Astrocyte (in vitro differentiated cells and primary cell): ENCODE results near the gene FRMD6. TPM values are rescaled to one million over a fixed set of nuclear protein-coding genes. Genes with fewer than 3 reads are reported as not detected.

ENCODE experiments used
- DNase-seq: peaks from one replicate; pipeline ENCODE4 v3.0.0-alpha.2; 2010; ENCODE audit warnings: low read depth
- FAIRE-seq: peaks from 2 replicates; lab custom pipeline; 2011; peaks lifted over from hg19 to GRCh38; lab: Jason Lieb, UNC
- H2AFZ ChIP-seq: 2 replicates; pipeline ENCODE4 v1.6.0; 2012; ENCODE audit warnings: low read depth, low read length, inconsistent platforms
- H3K27ac ChIP-seq: 2 replicates; pipeline ENCODE4 v1.5.1; 2011; ENCODE audit warnings: low read depth, low read length, inconsistent platforms
- H3K27me3 ChIP-seq: 2 replicates; pipeline ENCODE4 v1.6.0; 2011; ENCODE audit warnings: low read length, inconsistent platforms; ENCODE audit not compliant: insufficient read depth
- H3K36me3 ChIP-seq: 2 replicates; pipeline ENCODE4 v1.5.1; 2011; ENCODE audit warnings: low read length, inconsistent platforms; ENCODE audit not compliant: insufficient read depth
- H3K4me1 ChIP-seq: 2 replicates; pipeline ENCODE4 v1.5.1; 2011; ENCODE audit warnings: low read length, inconsistent platforms; ENCODE audit not compliant: insufficient read depth
- H3K4me2 ChIP-seq: 2 replicates; pipeline ENCODE4 v1.6.0; 2012; ENCODE audit warnings: low read length, inconsistent platforms
- H3K4me3 ChIP-seq: 2 replicates; pipeline ENCODE4 v1.5.1; 2011; ENCODE audit warnings: low read depth, mild to moderate bottlenecking, low read length, inconsistent platforms; ENCODE audit not compliant: insufficient read depth
- H3K79me2 ChIP-seq: 2 replicates; pipeline ENCODE4 v1.6.0; 2012; ENCODE audit warnings: mild to moderate bottlenecking, low read length, inconsistent platforms; ENCODE audit not compliant: insufficient read depth
- H3K9ac ChIP-seq: 2 replicates; pipeline ENCODE4 v1.6.0; 2012; ENCODE audit warnings: mild to moderate bottlenecking, low read length, inconsistent platforms
- H3K9me3 ChIP-seq: 2 replicates; pipeline ENCODE4 v1.5.1; 2012; ENCODE audit warnings: low read depth, mild to moderate bottlenecking, low read length, inconsistent platforms; ENCODE audit not compliant: insufficient read depth
- H4K20me1 ChIP-seq: 2 replicates; pipeline ENCODE4 v1.6.0; 2012; ENCODE audit warnings: low read length, inconsistent platforms; ENCODE audit not compliant: insufficient read depth
- H3K27ac Mint-ChIP-seq: one replicate; pipeline ENCODE4 v1.8.0; 2021; ENCODE audit warnings: mild to moderate bottlenecking, mixed read lengths; ENCODE audit not compliant: unreplicated experiment
- H3K27me3 Mint-ChIP-seq: one replicate; pipeline ENCODE4 v1.8.0; 2021; ENCODE audit warnings: low read depth, mixed read lengths; ENCODE audit not compliant: unreplicated experiment
- H3K36me3 Mint-ChIP-seq: one replicate; pipeline ENCODE4 v1.8.0; 2021; ENCODE audit warnings: low read depth, mixed read lengths; ENCODE audit not compliant: unreplicated experiment
- H3K4me1 Mint-ChIP-seq: one replicate; pipeline ENCODE4 v1.8.0; 2021; ENCODE audit warnings: low read depth, mixed read lengths; ENCODE audit not compliant: unreplicated experiment
- H3K4me3 Mint-ChIP-seq: one replicate; pipeline ENCODE4 v1.8.0; 2021; ENCODE audit warnings: mild to moderate bottlenecking, moderate library complexity, mixed read lengths; ENCODE audit not compliant: unreplicated experiment
- H3K9me3 Mint-ChIP-seq: one replicate; pipeline ENCODE4 v1.8.0; 2021; ENCODE audit warnings: mild to moderate bottlenecking, mixed read lengths; ENCODE audit not compliant: unreplicated experiment
- EZH2 ChIP-seq: IDR thresholded peaks from 2 replicates; pipeline ENCODE4 v1.6.1; 2012; ENCODE audit warnings: mild to moderate bottlenecking, low read length, inconsistent platforms; ENCODE audit not compliant: insufficient read depth
- total RNA-seq: library from RNA; stranded (reverse); gene quantifications from 2 replicates; pipeline ENCODE4 v1.2.1, GENCODE V29; 2021
- TF ChIP-seq, protein P1 (sequence below): IDR thresholded peaks from 2 replicates; pipeline ENCODE4 v1.5.1; 2011; ENCODE audit warnings: low read depth, mild to moderate bottlenecking, inconsistent platforms, low read length, moderate library complexity; ENCODE audit not compliant: insufficient read depth

The FRMD6 gene
- total RNA-seq, 1 donor from 2014 or later, result 492 TPM

DNA sequence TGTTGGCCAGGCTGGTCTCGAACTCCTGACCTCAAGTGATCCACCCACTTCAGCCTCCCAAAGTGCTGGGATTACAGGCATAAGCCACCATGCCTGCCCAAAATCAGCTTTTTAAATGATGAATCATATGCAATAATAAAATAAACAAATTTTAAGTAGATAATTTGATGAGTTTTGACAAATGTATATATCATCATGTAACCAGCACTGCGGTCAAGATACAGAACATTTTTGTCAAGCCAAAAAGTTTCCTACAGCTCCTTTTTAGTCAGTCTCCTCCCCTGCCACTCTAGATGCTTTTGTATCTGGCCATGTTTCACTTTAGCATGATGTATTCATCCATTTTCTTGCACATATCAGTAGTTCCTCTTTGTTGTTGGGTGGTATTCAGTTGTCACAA, 17.2 kb downstream of the FRMD6 start:
- peak overlapping the region; percentile 36 for H3K4me3 Mint-ChIP-seq
- no peak overlapping the region for H3K27ac Mint-ChIP-seq

DNA sequence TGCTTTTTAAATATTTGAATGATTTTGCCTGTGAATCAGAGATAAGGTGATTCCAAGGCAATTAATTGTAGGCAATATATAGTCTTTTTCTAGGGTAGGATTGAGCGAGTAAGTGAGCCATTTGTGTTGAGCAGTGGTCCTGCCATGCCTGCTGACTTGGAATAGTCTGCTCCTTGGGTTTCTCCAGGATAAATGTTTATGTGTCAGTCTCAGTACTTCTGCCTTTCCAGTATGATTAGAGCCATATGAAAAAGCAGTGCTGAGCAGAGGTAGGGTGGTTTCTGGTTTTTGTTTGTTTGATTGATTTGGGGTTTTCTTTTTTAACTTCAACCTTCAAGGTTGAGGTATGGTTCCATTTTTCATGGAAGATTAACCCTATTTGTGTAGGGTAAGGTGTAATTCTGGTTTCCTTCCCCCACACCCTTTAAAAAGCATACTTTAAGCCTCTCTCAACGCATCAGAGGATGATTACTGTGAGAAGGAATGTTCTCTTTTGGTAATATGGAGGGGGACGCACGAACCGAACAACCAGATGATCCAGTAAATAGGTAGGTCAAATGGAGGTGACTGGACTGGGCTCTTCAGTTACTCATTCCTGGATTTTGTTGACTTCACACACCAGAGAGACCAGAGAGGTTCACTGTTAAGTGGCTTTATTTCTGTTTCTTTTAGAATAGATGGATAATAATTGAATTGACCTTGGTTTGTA, 22.7 kb downstream of the FRMD6 start:
- peaks cover 67% of the 10 kb centered on the region for H3K4me1 Mint-ChIP-seq
- no peaks in the 10 kb centered on the region for H3K9me3 Mint-ChIP-seq
- H3K27me3 Mint-ChIP-seq, result no peaks in the 10 kb centered on the region
- no peaks in the 10 kb centered on the region for H3K27me3 ChIP-seq
- peak; percentile 63 for FAIRE-seq
- H3K4me3 Mint-ChIP-seq, result peak overlapping the region; percentile 52
- peak overlapping the region; percentile 81 for H3K27ac Mint-ChIP-seq
- H3K9me3 ChIP-seq, result no peaks in the 10 kb centered on the region
- no peak overlapping the region for H3K4me3 ChIP-seq
- H3K4me2 ChIP-seq, result peak overlapping the region; percentile 65
- H3K36me3 Mint-ChIP-seq, result peaks cover 28% of the 10 kb centered on the region
- H3K36me3 ChIP-seq, result peaks cover 24% of the 10 kb centered on the region
- no peak overlapping the region for H2AFZ ChIP-seq
- H3K79me2 ChIP-seq, result peaks cover 100% of the 10 kb centered on the region
- peak overlapping the region; percentile 56 for H3K9ac ChIP-seq
- H3K27ac ChIP-seq, result peak overlapping the region; percentile 73
- peaks cover 59% of the 10 kb centered on the region for H3K4me1 ChIP-seq
- no peak for TF ChIP-seq EZH2
- TF ChIP-seq, protein P1, sequence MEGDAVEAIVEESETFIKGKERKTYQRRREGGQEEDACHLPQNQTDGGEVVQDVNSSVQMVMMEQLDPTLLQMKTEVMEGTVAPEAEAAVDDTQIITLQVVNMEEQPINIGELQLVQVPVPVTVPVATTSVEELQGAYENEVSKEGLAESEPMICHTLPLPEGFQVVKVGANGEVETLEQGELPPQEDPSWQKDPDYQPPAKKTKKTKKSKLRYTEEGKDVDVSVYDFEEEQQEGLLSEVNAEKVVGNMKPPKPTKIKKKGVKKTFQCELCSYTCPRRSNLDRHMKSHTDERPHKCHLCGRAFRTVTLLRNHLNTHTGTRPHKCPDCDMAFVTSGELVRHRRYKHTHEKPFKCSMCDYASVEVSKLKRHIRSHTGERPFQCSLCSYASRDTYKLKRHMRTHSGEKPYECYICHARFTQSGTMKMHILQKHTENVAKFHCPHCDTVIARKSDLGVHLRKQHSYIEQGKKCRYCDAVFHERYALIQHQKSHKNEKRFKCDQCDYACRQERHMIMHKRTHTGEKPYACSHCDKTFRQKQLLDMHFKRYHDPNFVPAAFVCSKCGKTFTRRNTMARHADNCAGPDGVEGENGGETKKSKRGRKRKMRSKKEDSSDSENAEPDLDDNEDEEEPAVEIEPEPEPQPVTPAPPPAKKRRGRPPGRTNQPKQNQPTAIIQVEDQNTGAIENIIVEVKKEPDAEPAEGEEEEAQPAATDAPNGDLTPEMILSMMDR, result no peak
- peaks cover 88% of the 10 kb centered on the region for H4K20me1 ChIP-seq
- peak; percentile 94 for DNase-seq

More for the DNA sequence above, 17.2 kb downstream of the FRMD6 start:
- no peaks in the 10 kb centered on the region for H3K27me3 Mint-ChIP-seq
- H3K9ac ChIP-seq, result no peak overlapping the region
- peaks cover 13% of the 10 kb centered on the region for H3K36me3 Mint-ChIP-seq
- H3K27me3 ChIP-seq, result no peaks in the 10 kb centered on the region
- H4K20me1 ChIP-seq, result peaks cover 92% of the 10 kb centered on the region
- H3K9me3 Mint-ChIP-seq, result no peaks in the 10 kb centered on the region
- H3K4me1 ChIP-seq, result peaks cover 11% of the 10 kb centered on the region
- peaks cover 17% of the 10 kb centered on the region for H3K36me3 ChIP-seq
- H3K27ac ChIP-seq, result no peak overlapping the region
- H3K4me1 Mint-ChIP-seq, result peaks cover 50% of the 10 kb centered on the region
- no peak overlapping the region for H2AFZ ChIP-seq
- H3K9me3 ChIP-seq, result no peaks in the 10 kb centered on the region
- FAIRE-seq, result no peak
- no peak overlapping the region for H3K4me3 ChIP-seq
- peaks cover 100% of the 10 kb centered on the region for H3K79me2 ChIP-seq
- no peak overlapping the region for H3K4me2 ChIP-seq
- TF ChIP-seq, protein P1, result no peak
- TF ChIP-seq EZH2, result no peak
- DNase-seq, result no peak

DNA sequence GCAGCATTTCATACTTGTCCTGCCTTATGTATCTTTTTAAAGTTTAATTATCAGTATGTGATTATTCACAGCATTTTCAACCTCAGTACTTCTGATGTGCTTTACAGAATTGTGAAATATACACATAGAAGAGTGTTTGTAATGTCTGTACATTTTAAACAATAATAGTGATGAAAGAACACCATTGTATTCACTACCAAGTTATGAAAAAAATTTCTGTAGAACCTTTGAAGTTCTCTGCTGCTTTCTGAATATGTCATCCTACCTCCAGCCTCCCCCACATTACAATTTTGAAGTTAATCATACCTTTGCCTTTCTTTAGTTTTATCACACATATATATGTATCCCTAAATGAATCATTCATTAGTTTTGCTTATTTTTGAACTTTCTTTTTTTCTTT, 24.8 kb downstream of the FRMD6 start:
- H3K9me3 ChIP-seq, result no peaks in the 10 kb centered on the region

More for the DNA sequence above, 24.8 kb downstream of the FRMD6 start:
- Histone ChIP-seq H4K20me1 (peaks cover 90% of the 10 kb centered on the region), H3K4me2 (peak overlapping the region; percentile 41), H3K27me3 (no peaks in the 10 kb centered on the region), H3K27ac (peak overlapping the region; percentile 73), H3K36me3 (peaks cover 23% of the 10 kb centered on the region), H3K79me2 (peaks cover 100% of the 10 kb centered on the region), H3K4me3 (no peak overlapping the region), H3K9ac (peak overlapping the region; percentile 32), H3K4me1 (peaks cover 65% of the 10 kb centered on the region), H2AFZ (no peak overlapping the region)
- peaks cover 26% of the 10 kb centered on the region for H3K36me3 Mint-ChIP-seq
- no peaks in the 10 kb centered on the region for H3K27me3 Mint-ChIP-seq
- no peak for DNase-seq
- H3K4me3 Mint-ChIP-seq, result peak overlapping the region; percentile 62
- H3K4me1 Mint-ChIP-seq, result peaks cover 83% of the 10 kb centered on the region
- H3K27ac Mint-ChIP-seq, result peak overlapping the region; percentile 79
- H3K9me3 Mint-ChIP-seq, result no peaks in the 10 kb centered on the region
- TF ChIP-seq, protein P1, result no peak
- no peak for TF ChIP-seq EZH2
- no peak for FAIRE-seq
